Stomach (tissue), 9 donors: ENCODE measurements around the gene CC2D2B. TPM values are rescaled to one million over a fixed set of nuclear protein-coding genes. Genes with fewer than 3 reads are reported as not detected.
"Not testable (repeated sequence)": the region's sequence is repeated elsewhere in the genome, so short reads cannot be mapped to it uniquely, and the experiment has no call there.

Experiments used
- DNase-seq, 2 donors: peaks; one replicate each; pipeline versions ENCODE4 v3.0.0 to v3.0.0-alpha.2; 2013 to 2019
- H3K27ac ChIP-seq, 5 donors: fragments of 200-600 bp in 4 of 5; sonication (generic) in 4 of 5; one replicate each; pipeline ENCODE4 v1.5.1; 2013 to 2019; ENCODE audit warnings: mild to moderate bottlenecking in 1 of 5, moderate library complexity in 1 of 5
- H3K27me3 ChIP-seq, 3 donors: fragments of 200-600 bp; sonication (generic); one replicate each; pipeline ENCODE4 v1.5.1; 2017 to 2019; ENCODE audit warnings: mixed run types in 1 of 3
- H3K36me3 ChIP-seq, 4 donors: fragments of 200-600 bp; sonication (generic); 1 replicate in 3 of 4; 2 replicates in 1 of 4; pipeline ENCODE4 v1.5.1; 2016 to 2019
- H3K4me1 ChIP-seq, 4 donors: fragments of 200-600 bp; sonication (generic); one replicate each; pipeline ENCODE4 v1.5.1; 2016 to 2019
- H3K4me3 ChIP-seq, 4 donors: fragments of 200-600 bp; sonication (generic) in 3 of 4; one replicate each; pipeline ENCODE4 v1.5.1; 2016 to 2019; ENCODE audit warnings: mild to moderate bottlenecking in 1 of 4
- H3K9me3 ChIP-seq, 4 donors: fragments of 200-600 bp; sonication (generic); one replicate each; pipeline ENCODE4 v1.5.1; 2016 to 2019
- CTCF ChIP-seq, 7 experiments: fragments of 450-650 bp in 4 of 7; fragments of 200-600 bp in 3 of 7; sonication (generic) in 3 of 7; IDR thresholded peaks; one replicate each; pipeline ENCODE4 v1.5.1; 2016 to 2019; ENCODE audit warnings: antibody characterized with exemption in 7 of 7, control low read depth in 2 of 7, mild to moderate bottlenecking in 1 of 7
- EP300 ChIP-seq: sonication (generic); formaldehyde crosslinking; IDR thresholded peaks from one replicate; pipeline ENCODE4 v1.6.1; 2017; ENCODE audit warnings: antibody characterized with exemption
- POLR2A ChIP-seq, 4 donors: fragments of 450-650 bp; IDR thresholded peaks; one replicate each; pipeline ENCODE4 v1.6.1; 2016; ENCODE audit warnings: antibody characterized with exemption in 4 of 4, control low read depth in 2 of 4, mild to moderate bottlenecking in 1 of 4, moderate library complexity in 1 of 4
- POLR2AphosphoS5 ChIP-seq, 3 donors: sonication (generic); formaldehyde crosslinking; IDR thresholded peaks; one replicate each; pipeline ENCODE4 v1.6.1; 2016; ENCODE audit warnings: antibody characterized with exemption in 3 of 3
- WGBS, 5 donors: extraction: QIAGEN DNeasy Blood & Tissue Kit in 3 of 5; methylation state at CpG; one replicate each; pipeline versions ENCODE4 v1.1.5 to v1.1.7; 2013 to 2018; 5-methylcytosine and 5-hydroxymethylcytosine counted together
- intact Hi-C: fragments of 100-400 bp; cut with DNase I; formaldehyde crosslinking; loops from one replicate; pipeline ENCODE4 v1.15.1; 2023; ENCODE audit warnings: low total_unique reads
- polyA plus RNA-seq, 3 donors: library from polyadenylated mRNA; stranded (reverse); fragments of 200-250 nt; gene quantifications; one replicate each; pipeline ENCODE4 v1.2.3, GENCODE V29; 2013
- total RNA-seq, 5 donors: library from RNA; depleted of rRNA; stranded (reverse); fragments of >200 nt; gene quantifications; one replicate each; pipeline versions ENCODE4 v1.1.0 to v1.2.3, GENCODE V29; 2014 to 2016
- donor health status: healthy with polysubstance abuse.
- donor health status: Bipolar disorder and iron deficiency.
- donor health status: healthy.

The CC2D2B gene
- total and polyA plus RNA-seq, 8 donors = 0.12 to 9.2 (median 1.2) TPM; not detected in 3

- H3K27ac ChIP-seq = no peak overlapping the region
- H3K27me3 ChIP-seq = no peaks in the 10 kb centered on the region
- intact Hi-C loops = no loop called here
- DNase-seq = no peak
- no peak overlapping the region for H3K4me3 ChIP-seq
- peaks cover 0 to 63% (median 35%) of the 10 kb centered on the region in 4 donors for H3K36me3 ChIP-seq
- H3K9me3 ChIP-seq = no peaks in the 10 kb centered on the region
- whole genome bisulfite sequencing, 5 donors = 90 to 96% (median 93%) methylated on average over 4 of the region's 4 CpGs
- no peaks in the 10 kb centered on the region for H3K4me1 ChIP-seq
- TF ChIP-seq POLR2A (IDR thresholded peaks at IDR 0.05) (no peak), CTCF (IDR thresholded peaks at IDR 0.05) (no peak), EP300 (no peak), POLR2AphosphoS5 (IDR thresholded peaks at IDR 0.05) (no peak)
These were observed 11.5 kb upstream of the CC2D2B start for GRCh38 chr10:95896071-95896850.

GRCh38 chr10:95905897-95906580 lies 1.7 kb upstream of the CC2D2B start:
- H3K4me3 ChIP-seq, H3K27ac ChIP-seq, DNase-seq, H3K9me3 ChIP-seq, H3K27me3 ChIP-seq, intact Hi-C loops: not testable (repeated sequence)
- WGBS, 5 donors = 91 to 99% (median 96%) methylated on average over 12 of the region's 12 CpGs
- peaks cover 0 to 35% (median 15%) of the 10 kb centered on the region in 4 donors for H3K36me3 ChIP-seq
- peaks cover 3 to 11% (median 6%) of the 10 kb centered on the region in 4 donors for H3K4me1 ChIP-seq

GRCh38 chr10:95906677-95907455 lies 909 bp upstream of the CC2D2B start:
- Histone ChIP-seq H3K27ac (peak overlapping the region; percentile 77 to 91 (median 88)), H3K4me3 (peak overlapping the region; percentile 56 to 82 (median 78)), H3K27me3 (no peaks in the 10 kb centered on the region), H3K4me1 (peaks cover 3 to 11% (median 6%) of the 10 kb centered on the region in 4 donors), H3K9me3 (no peaks in the 10 kb centered on the region), H3K36me3 (peaks cover 0 to 26% (median 15%) of the 10 kb centered on the region in 4 donors)
- WGBS, 5 donors = 9 to 12% (median 10%) methylated on average over 22 of the region's 22 CpGs
- no peak for TF ChIP-seq CTCF (IDR thresholded peaks at IDR 0.05)
- TF ChIP-seq POLR2A (IDR thresholded peaks at IDR 0.05) = no peak
- no peak for TF ChIP-seq POLR2AphosphoS5 (IDR thresholded peaks at IDR 0.05)
- TF ChIP-seq EP300 = no peak
- intact Hi-C loops = no loop called here
- peak; percentile 51 to 83 for DNase-seq

- DNase-seq = no peak
- intact Hi-C loops = no loop called here
- H3K27ac ChIP-seq = peak overlapping the region in 1 of 5 donors; percentile 88
- no peaks in the 10 kb centered on the region for H3K27me3 ChIP-seq
- peaks cover 3 to 11% (median 6%) of the 10 kb centered on the region in 4 donors for H3K4me1 ChIP-seq
- WGBS, 5 donors = 46 to 64% (median 59%) methylated on average over 4 of the region's 4 CpGs
- H3K36me3 ChIP-seq = peaks cover 0 to 10% (median 2%) of the 10 kb centered on the region in 4 donors
- no peak for TF ChIP-seq POLR2A (IDR thresholded peaks at IDR 0.05)
- TF ChIP-seq POLR2AphosphoS5 (IDR thresholded peaks at IDR 0.05) = no peak
- no peak for TF ChIP-seq EP300
- TF ChIP-seq CTCF (IDR thresholded peaks at IDR 0.05) = no peak
- peak overlapping the region in 2 of 4 donors; percentile 77 to 82 for H3K4me3 ChIP-seq
- H3K9me3 ChIP-seq = no peaks in the 10 kb centered on the region
These were observed 675 bp downstream of the CC2D2B start for GRCh38 chr10:95908450-95908849.
